OCI-LY1 (cell line): ENCODE data around the gene THEMIS2.
A peak's percentile ranks its signal among the peaks of the same experiment; 100 is the strongest.

ENCODE experiments used
- H2AFZ ChIP-seq: fragments of 200-600 bp; sonication (generic), shearing (Covaris generic); 2 replicates; pipeline ENCODE4 v1.6.0; 2014; ENCODE audit warnings: antibody characterized with exemption, mild to moderate bottlenecking, low read length
- H3F3A ChIP-seq: fragments of 200-600 bp; sonication (generic), shearing (Covaris generic); 2 replicates; pipeline ENCODE4 v1.6.0; 2014; ENCODE audit warnings: mild to moderate bottlenecking, antibody characterized with exemption, low read length, moderate library complexity; ENCODE audit not compliant: insufficient read depth
- H3K27ac ChIP-seq: fragments of 200-600 bp; sonication (generic); 2 replicates; pipeline ENCODE4 v1.5.1; 2014; ENCODE audit warnings: low read length, mixed run types, mild to moderate bottlenecking, low read depth; ENCODE audit not compliant: poor library complexity, severe bottlenecking
- H3K27me3 ChIP-seq: fragments of 200-600 bp; sonication (generic); 2 replicates; pipeline ENCODE4 v1.6.0; 2014; ENCODE audit warnings: antibody characterized with exemption, mild to moderate bottlenecking, low read length, moderate library complexity; ENCODE audit not compliant: insufficient read depth
- H3K36me3 ChIP-seq: fragments of 200-600 bp; sonication (generic); 2 replicates; pipeline ENCODE4 v1.6.1; 2014; ENCODE audit warnings: mild to moderate bottlenecking, antibody characterized with exemption, low read length, moderate library complexity, mixed read lengths; ENCODE audit not compliant: insufficient read depth
- H3K4me1 ChIP-seq: fragments of 200-600 bp; sonication (generic); 2 replicates; pipeline ENCODE4 v1.5.1; 2014; ENCODE audit warnings: mild to moderate bottlenecking, low read length, moderate library complexity; ENCODE audit not compliant: insufficient read depth, severe bottlenecking
- H3K4me2 ChIP-seq: fragments of 200-600 bp; sonication (generic), shearing (Covaris generic); 2 replicates; pipeline ENCODE4 v1.6.1; 2014; ENCODE audit warnings: low read length
- H3K4me3 ChIP-seq: fragments of 200-600 bp; sonication (generic); 2 replicates; pipeline ENCODE4 v1.5.1; 2014; ENCODE audit warnings: low read length, low read depth, mild to moderate bottlenecking, mixed read lengths; ENCODE audit not compliant: poor library complexity, severe bottlenecking
- H3K79me2 ChIP-seq: fragments of 200-600 bp; shearing (Covaris generic); 2 replicates; pipeline ENCODE4 v1.6.1; 2016; ENCODE audit warnings: mixed run types, low read length, mixed read lengths; ENCODE audit not compliant: insufficient read depth
- H3K9ac ChIP-seq: fragments of 200-600 bp; sonication (generic), shearing (Covaris generic); 2 replicates; pipeline ENCODE4 v1.6.1; 2014; ENCODE audit warnings: mild to moderate bottlenecking, low read length, mixed read lengths
- H3K9me2 ChIP-seq: fragments of 200-600 bp; sonication (generic), shearing (Covaris generic); 2 replicates; pipeline ENCODE4 v1.6.1; 2014; ENCODE audit warnings: low read depth, mild to moderate bottlenecking, low read length, mixed read lengths
- H3K9me3 ChIP-seq: fragments of 200-600 bp; shearing (Covaris generic); 2 replicates; pipeline ENCODE4 v1.6.1; 2014; ENCODE audit warnings: low read length, mixed read lengths
- H4K20me1 ChIP-seq: fragments of 200-600 bp; sonication (generic), shearing (Covaris generic); 2 replicates; pipeline ENCODE4 v1.6.0; 2016; ENCODE audit warnings: mild to moderate bottlenecking, low read length; ENCODE audit not compliant: insufficient read depth
- EZH2 ChIP-seq: fragments of 200-600 bp; sonication (generic), shearing (Covaris generic); IDR thresholded peaks from 2 replicates; pipeline ENCODE4 v1.8.0; 2017; ENCODE audit warnings: borderline replicate concordance, mixed run types, mild to moderate bottlenecking, antibody characterized with exemption, low read length, moderate library complexity, mixed read lengths
- TF ChIP-seq, protein P1 (sequence below): fragments of 200-600 bp; sonication (generic), shearing (Covaris generic); IDR thresholded peaks from 2 replicates; pipeline ENCODE4 v1.5.1; 2017; ENCODE audit warnings: mild to moderate bottlenecking, antibody characterized with exemption, low read length, moderate library complexity, mixed read lengths

The THEMIS2 gene

DNA sequence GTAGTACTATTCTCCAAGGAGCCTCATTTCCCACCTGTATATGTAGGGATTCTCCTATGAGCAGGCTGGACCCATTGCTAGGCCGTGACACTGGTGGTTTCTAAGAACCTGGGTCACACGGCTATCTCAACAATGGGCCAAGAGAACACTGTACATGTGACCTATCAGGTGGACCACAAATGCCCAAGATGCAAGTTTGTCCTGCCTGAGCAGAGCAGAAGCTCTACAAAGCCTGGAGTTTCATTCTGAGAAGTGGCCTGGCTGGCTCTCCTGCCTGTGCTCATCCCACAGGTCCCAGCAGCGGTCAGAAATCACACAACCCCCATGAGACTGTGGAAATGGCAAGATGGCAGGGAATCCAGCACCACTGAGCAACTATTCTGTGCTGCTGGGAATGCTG is 17.2 kb downstream of the THEMIS2 start:
- TF ChIP-seq, protein P1, sequence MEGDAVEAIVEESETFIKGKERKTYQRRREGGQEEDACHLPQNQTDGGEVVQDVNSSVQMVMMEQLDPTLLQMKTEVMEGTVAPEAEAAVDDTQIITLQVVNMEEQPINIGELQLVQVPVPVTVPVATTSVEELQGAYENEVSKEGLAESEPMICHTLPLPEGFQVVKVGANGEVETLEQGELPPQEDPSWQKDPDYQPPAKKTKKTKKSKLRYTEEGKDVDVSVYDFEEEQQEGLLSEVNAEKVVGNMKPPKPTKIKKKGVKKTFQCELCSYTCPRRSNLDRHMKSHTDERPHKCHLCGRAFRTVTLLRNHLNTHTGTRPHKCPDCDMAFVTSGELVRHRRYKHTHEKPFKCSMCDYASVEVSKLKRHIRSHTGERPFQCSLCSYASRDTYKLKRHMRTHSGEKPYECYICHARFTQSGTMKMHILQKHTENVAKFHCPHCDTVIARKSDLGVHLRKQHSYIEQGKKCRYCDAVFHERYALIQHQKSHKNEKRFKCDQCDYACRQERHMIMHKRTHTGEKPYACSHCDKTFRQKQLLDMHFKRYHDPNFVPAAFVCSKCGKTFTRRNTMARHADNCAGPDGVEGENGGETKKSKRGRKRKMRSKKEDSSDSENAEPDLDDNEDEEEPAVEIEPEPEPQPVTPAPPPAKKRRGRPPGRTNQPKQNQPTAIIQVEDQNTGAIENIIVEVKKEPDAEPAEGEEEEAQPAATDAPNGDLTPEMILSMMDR, result no peak
- no peak for TF ChIP-seq EZH2
- Histone ChIP-seq H3K4me2 (no peak overlapping the region), H3K79me2 (no peaks in the 10 kb centered on the region), H3F3A (peaks cover 10% of the 10 kb centered on the region; the same call in 1 of the 2 replicates), H3K9me2 (no peaks in the 10 kb centered on the region), H2AFZ (no peak overlapping the region), H4K20me1 (no peaks in the 10 kb centered on the region), H3K4me3 (no peak overlapping the region), H3K9me3 (no peaks in the 10 kb centered on the region), H3K36me3 (peaks cover 72% of the 10 kb centered on the region), H3K27me3 (no peaks in the 10 kb centered on the region), H3K4me1 (peaks cover 75% of the 10 kb centered on the region), H3K27ac (peak overlapping the region; percentile 92), H3K9ac (no peak overlapping the region)

DNA sequence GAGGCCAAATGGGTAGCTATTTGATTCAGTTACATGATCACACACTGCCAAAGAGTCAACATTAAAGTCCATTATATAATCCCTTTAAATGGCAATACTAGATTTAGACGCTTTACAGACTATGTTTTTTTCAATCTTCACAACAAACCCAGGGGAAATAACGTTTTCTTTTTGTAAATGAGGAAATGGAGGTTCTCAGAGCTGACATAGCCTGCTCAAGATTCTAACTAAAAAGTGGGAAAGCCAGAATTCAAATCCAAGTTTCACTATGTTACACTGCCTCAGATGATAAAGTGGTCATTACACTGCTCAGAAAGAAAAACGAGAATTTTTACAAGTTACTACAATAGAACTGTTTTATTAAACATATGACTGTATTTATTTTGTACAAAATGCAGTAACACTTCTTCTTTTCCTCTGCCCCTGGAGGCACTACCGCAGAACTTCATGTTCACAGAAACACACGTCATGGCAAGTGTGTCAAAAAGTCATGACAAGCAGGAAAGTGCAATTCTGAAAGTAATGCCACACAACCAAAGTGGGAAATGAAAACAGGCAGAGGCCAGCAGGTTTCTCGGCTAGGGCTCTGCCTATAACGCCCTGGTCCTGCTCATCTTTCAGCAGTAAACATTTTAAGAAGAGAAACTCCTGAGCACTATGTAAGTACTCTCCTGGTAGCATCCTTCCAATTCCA is 19.0 kb downstream of the THEMIS2 start:
- Histone ChIP-seq H4K20me1 (no peaks in the 10 kb centered on the region), H3K79me2 (no peaks in the 10 kb centered on the region), H3K27ac (peak overlapping the region; percentile 92), H3K27me3 (no peaks in the 10 kb centered on the region), H3K36me3 (peaks cover 72% of the 10 kb centered on the region), H2AFZ (no peak overlapping the region), H3K9me3 (no peaks in the 10 kb centered on the region), H3K9me2 (no peaks in the 10 kb centered on the region), H3K9ac (peak overlapping the region; percentile 12; the same call in 1 of the 2 replicates), H3K4me1 (peaks cover 65% of the 10 kb centered on the region), H3K4me3 (peak overlapping the region; percentile 3), H3K4me2 (peak overlapping the region; percentile 17; the same call in 1 of the 2 replicates), H3F3A (peaks cover 10% of the 10 kb centered on the region; the same call in 1 of the 2 replicates)
- no peak for TF ChIP-seq EZH2
- TF ChIP-seq, protein P1, result peak; percentile 39; the same call in 1 of the 2 replicates

- Histone ChIP-seq H2AFZ (no peak overlapping the region), H3K36me3 (peaks cover 77% of the 10 kb centered on the region), H3K79me2 (no peaks in the 10 kb centered on the region), H3K9ac (no peak overlapping the region), H3K4me3 (no peak overlapping the region), H3K4me2 (no peak overlapping the region), H3F3A (peaks cover 10% of the 10 kb centered on the region; the same call in 1 of the 2 replicates), H3K27me3 (no peaks in the 10 kb centered on the region), H3K27ac (no peak overlapping the region), H3K9me3 (no peaks in the 10 kb centered on the region), H3K4me1 (peaks cover 35% of the 10 kb centered on the region), H3K9me2 (no peaks in the 10 kb centered on the region), H4K20me1 (no peaks in the 10 kb centered on the region)
- no peak for TF ChIP-seq EZH2
- TF ChIP-seq, protein P1, result no peak
Observed at GRCh38 chr1:27894521-27894920, 22.2 kb downstream of the THEMIS2 start.
